ENCODE measurements around the gene SERPINA10.
"Not testable (repeated sequence)": the region's sequence is repeated elsewhere in the genome, so short reads cannot be mapped to it uniquely, and the experiment has no call there.

DNA sequence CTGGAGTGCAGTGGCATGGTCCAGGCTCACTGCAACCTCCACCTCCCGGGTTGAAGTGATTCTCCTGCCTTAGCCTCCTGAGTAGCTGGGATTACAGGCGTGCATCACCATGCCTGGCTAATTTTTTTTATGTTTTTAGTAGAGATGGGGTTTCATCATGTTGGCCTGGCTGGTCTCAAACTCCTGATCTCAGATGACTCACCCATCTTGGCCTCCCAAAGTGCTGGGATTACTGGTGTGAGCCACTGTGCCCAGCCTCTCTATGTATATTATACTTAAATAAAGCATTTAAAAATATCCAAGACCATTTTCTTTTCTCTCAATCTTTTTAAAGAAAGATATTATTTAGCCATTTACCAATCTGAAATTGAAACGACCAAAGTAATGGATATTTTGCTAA lies 28.9 kb downstream of the SERPINA10 start:
- not testable (repeated sequence) for TF ChIP-seq SP1 (IDR thresholded peaks at IDR 0.05); L3MBTL2 (conservative IDR thresholded peaks at IDR 0.05); ZNF384 (IDR thresholded peaks at IDR 0.05); ELF4 (IDR thresholded peaks at IDR 0.05); FOXK2 (IDR thresholded peaks at IDR 0.05); LEF1 (IDR thresholded peaks at IDR 0.05; ENCODE audit: borderline replicate concordance)

All from HEK293T (cell line).